Measurements from ENCODE around the gene BAZ1B. TPM values are rescaled to one million over a fixed set of nuclear protein-coding genes. Genes with fewer than 3 reads are reported as not detected.
"Not testable (repeated sequence)": the region's sequence is repeated elsewhere in the genome, so short reads cannot be mapped to it uniquely, and the experiment has no call there.

Gene BAZ1B
- total and polyA plus RNA-seq, 4 donors, result 8.6 to 31.3 (median 21.5) TPM

DNA sequence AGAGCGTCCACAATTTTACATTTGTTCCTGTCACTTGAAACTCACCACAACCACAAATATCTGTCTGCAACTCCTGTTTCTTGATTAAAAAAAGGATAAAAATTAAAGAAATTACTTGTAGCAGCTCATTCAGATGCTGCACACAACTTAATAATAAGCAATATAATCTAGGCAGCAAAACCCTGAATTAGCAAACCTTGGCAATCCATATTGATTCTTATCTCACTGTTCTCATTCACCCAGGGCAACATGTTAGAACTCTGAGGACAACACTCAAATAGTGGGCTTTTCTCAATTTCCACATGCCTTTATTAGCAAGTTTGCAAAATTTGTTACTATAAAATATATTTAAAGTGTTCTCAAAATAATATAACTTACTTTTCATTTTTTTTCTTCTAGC, 38.9 kb downstream of the BAZ1B start:
- H3K27me3 ChIP-seq (ENCODE audit: control insufficient read depth in 4 of 4, insufficient read depth in 4 of 4, low read length in 3 of 4), result no peaks in the 10 kb centered on the region
- 98% methylated on average over 1 of the region's 1 CpG for WGBS
- TF ChIP-seq, protein P1, sequence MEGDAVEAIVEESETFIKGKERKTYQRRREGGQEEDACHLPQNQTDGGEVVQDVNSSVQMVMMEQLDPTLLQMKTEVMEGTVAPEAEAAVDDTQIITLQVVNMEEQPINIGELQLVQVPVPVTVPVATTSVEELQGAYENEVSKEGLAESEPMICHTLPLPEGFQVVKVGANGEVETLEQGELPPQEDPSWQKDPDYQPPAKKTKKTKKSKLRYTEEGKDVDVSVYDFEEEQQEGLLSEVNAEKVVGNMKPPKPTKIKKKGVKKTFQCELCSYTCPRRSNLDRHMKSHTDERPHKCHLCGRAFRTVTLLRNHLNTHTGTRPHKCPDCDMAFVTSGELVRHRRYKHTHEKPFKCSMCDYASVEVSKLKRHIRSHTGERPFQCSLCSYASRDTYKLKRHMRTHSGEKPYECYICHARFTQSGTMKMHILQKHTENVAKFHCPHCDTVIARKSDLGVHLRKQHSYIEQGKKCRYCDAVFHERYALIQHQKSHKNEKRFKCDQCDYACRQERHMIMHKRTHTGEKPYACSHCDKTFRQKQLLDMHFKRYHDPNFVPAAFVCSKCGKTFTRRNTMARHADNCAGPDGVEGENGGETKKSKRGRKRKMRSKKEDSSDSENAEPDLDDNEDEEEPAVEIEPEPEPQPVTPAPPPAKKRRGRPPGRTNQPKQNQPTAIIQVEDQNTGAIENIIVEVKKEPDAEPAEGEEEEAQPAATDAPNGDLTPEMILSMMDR (IDR thresholded peaks at IDR 0.05; ENCODE audit: low read depth, low read length, missing input control), result no peak
- TF ChIP-seq NR2F2 (IDR thresholded peaks at IDR 0.05), result no peak
- TF ChIP-seq, protein P2, sequence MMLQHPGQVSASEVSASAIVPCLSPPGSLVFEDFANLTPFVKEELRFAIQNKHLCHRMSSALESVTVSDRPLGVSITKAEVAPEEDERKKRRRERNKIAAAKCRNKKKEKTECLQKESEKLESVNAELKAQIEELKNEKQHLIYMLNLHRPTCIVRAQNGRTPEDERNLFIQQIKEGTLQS (IDR thresholded peaks at IDR 0.05), result no peak
- no peak for TF ChIP-seq HNF4A (conservative IDR thresholded peaks at IDR 0.05)
- TF ChIP-seq FOXA2 (IDR thresholded peaks at IDR 0.05), result no peak
- TF ChIP-seq, protein P3, sequence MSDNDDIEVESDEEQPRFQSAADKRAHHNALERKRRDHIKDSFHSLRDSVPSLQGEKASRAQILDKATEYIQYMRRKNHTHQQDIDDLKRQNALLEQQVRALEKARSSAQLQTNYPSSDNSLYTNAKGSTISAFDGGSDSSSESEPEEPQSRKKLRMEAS (IDR thresholded peaks at IDR 0.05), result no peak
- DNase-seq (ENCODE audit: low spot score), result no peak
- H3K4me3 ChIP-seq (ENCODE audit: low read depth in 1 of 3, low read length in 3 of 3), result no peak overlapping the region
- no peak overlapping the region for H3K9ac ChIP-seq (ENCODE audit: low read depth in 1 of 2, low read length in 2 of 2)
- no peaks in the 10 kb centered on the region for H3K4me1 ChIP-seq (ENCODE audit: control insufficient read depth in 4 of 4, insufficient read depth in 4 of 4, low read length in 3 of 4)
- peaks cover 6 to 45% (median 27%) of the 10 kb centered on the region in 4 donors for H3K36me3 ChIP-seq (ENCODE audit: control insufficient read depth in 4 of 4, insufficient read depth in 3 of 4, low read depth in 1 of 4, low read length in 3 of 4)
- no peak overlapping the region for H3K27ac ChIP-seq (ENCODE audit: low read depth in 1 of 2, low read length in 2 of 2)
- H3K9me3 ChIP-seq (ENCODE audit: control insufficient read depth in 4 of 4, low read length in 3 of 4), result no peaks in the 10 kb centered on the region

DNA sequence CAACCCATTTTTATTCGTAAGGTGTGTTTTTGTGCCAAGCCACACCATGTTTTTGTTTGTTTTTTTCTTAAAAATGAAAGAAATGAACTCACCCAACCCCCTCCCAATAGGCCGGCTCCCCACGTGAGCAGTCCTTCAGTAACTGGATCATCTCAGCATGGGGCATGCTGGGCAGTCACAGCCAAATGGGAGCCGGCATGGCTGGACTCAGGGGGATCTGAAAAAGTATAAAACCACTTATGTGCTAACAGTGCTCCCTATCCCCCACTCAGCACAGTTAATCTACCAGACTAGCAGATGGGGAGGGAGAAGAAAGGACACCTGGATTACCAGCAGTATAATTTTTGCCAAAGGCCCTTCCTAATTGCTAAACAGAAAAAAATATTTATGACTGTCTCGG, 39.3 kb downstream of the BAZ1B start:
- H3K4me1 ChIP-seq (ENCODE audit: control insufficient read depth in 4 of 4, insufficient read depth in 4 of 4, low read length in 3 of 4), result no peaks in the 10 kb centered on the region
- H3K36me3 ChIP-seq (ENCODE audit: control insufficient read depth in 4 of 4, insufficient read depth in 3 of 4, low read depth in 1 of 4, low read length in 3 of 4), result peaks cover 10 to 45% (median 27%) of the 10 kb centered on the region in 4 donors
- no peaks in the 10 kb centered on the region for H3K9me3 ChIP-seq (ENCODE audit: control insufficient read depth in 4 of 4, low read length in 3 of 4)
- H3K4me3 ChIP-seq (ENCODE audit: low read depth in 1 of 3, low read length in 3 of 3), result no peak overlapping the region
- DNase-seq (ENCODE audit: low spot score), result no peak
- H3K9ac ChIP-seq (ENCODE audit: low read depth in 1 of 2, low read length in 2 of 2), result no peak overlapping the region
- no peak overlapping the region for H3K27ac ChIP-seq (ENCODE audit: low read depth in 1 of 2, low read length in 2 of 2)
- no peaks in the 10 kb centered on the region for H3K27me3 ChIP-seq (ENCODE audit: control insufficient read depth in 4 of 4, insufficient read depth in 4 of 4, low read length in 3 of 4)
- WGBS, result 90% methylated on average over 5 of the region's 5 CpGs
- TF ChIP-seq YY1 (IDR thresholded peaks at IDR 0.05) (no peak), TAF1 (conservative IDR thresholded peaks at IDR 0.05) (no peak), NR2F2 (IDR thresholded peaks at IDR 0.05) (no peak), FOXA2 (IDR thresholded peaks at IDR 0.05) (no peak), HNF4A (conservative IDR thresholded peaks at IDR 0.05) (no peak), FOXA1 (IDR thresholded peaks at IDR 0.05) (no peak), RXRA (IDR thresholded peaks at IDR 0.05) (no peak), HNF4G (IDR thresholded peaks at IDR 0.05) (no peak), SP1 (IDR thresholded peaks at IDR 0.05) (no peak), RAD21 (IDR thresholded peaks at IDR 0.05) (no peak), JUND (IDR thresholded peaks at IDR 0.05) (no peak), EGR1 (IDR thresholded peaks at IDR 0.05; ENCODE audit: low read depth in 2 of 2) (no peak), GABPA (IDR thresholded peaks at IDR 0.05 in 1 of 2, conservative IDR thresholded peaks at IDR 0.05 in 1 of 2) (no peak)
- TF ChIP-seq, protein P2 (IDR thresholded peaks at IDR 0.05), result no peak
- TF ChIP-seq, protein P4, sequence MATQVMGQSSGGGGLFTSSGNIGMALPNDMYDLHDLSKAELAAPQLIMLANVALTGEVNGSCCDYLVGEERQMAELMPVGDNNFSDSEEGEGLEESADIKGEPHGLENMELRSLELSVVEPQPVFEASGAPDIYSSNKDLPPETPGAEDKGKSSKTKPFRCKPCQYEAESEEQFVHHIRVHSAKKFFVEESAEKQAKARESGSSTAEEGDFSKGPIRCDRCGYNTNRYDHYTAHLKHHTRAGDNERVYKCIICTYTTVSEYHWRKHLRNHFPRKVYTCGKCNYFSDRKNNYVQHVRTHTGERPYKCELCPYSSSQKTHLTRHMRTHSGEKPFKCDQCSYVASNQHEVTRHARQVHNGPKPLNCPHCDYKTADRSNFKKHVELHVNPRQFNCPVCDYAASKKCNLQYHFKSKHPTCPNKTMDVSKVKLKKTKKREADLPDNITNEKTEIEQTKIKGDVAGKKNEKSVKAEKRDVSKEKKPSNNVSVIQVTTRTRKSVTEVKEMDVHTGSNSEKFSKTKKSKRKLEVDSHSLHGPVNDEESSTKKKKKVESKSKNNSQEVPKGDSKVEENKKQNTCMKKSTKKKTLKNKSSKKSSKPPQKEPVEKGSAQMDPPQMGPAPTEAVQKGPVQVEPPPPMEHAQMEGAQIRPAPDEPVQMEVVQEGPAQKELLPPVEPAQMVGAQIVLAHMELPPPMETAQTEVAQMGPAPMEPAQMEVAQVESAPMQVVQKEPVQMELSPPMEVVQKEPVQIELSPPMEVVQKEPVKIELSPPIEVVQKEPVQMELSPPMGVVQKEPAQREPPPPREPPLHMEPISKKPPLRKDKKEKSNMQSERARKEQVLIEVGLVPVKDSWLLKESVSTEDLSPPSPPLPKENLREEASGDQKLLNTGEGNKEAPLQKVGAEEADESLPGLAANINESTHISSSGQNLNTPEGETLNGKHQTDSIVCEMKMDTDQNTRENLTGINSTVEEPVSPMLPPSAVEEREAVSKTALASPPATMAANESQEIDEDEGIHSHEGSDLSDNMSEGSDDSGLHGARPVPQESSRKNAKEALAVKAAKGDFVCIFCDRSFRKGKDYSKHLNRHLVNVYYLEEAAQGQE (IDR thresholded peaks at IDR 0.05), result no peak
- TF ChIP-seq, protein P3 (IDR thresholded peaks at IDR 0.05), result no peak
- TF ChIP-seq, protein P5, sequence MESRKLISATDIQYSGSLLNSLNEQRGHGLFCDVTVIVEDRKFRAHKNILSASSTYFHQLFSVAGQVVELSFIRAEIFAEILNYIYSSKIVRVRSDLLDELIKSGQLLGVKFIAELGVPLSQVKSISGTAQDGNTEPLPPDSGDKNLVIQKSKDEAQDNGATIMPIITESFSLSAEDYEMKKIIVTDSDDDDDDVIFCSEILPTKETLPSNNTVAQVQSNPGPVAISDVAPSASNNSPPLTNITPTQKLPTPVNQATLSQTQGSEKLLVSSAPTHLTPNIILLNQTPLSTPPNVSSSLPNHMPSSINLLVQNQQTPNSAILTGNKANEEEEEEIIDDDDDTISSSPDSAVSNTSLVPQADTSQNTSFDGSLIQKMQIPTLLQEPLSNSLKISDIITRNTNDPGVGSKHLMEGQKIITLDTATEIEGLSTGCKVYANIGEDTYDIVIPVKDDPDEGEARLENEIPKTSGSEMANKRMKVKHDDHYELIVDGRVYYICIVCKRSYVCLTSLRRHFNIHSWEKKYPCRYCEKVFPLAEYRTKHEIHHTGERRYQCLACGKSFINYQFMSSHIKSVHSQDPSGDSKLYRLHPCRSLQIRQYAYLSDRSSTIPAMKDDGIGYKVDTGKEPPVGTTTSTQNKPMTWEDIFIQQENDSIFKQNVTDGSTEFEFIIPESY (IDR thresholded peaks at IDR 0.05), result no peak
- TF ChIP-seq, protein P1 (IDR thresholded peaks at IDR 0.05; ENCODE audit: low read depth, low read length, missing input control), result no peak

DNA sequence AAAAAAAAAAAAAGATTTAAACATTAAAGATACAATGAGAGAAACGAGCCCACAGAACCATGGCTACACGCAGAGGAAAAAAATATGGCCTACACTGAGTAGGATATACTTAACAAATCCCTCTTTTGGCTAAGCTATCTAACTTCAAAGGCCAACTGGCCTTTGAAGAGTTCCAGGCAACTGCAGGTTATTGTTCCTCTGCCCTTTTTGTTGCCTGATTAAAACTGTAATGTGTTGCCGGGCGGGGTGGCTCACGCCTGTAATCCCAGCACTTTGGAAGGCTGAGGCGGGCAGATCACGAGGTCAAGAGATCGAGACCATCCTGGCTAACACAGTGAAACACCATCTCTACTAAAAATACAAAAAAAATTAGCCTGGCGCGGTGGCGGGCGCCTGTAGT, 40.6 kb downstream of the BAZ1B start:
- peaks cover 8 to 45% (median 30%) of the 10 kb centered on the region in 4 donors for H3K36me3 ChIP-seq (ENCODE audit: control insufficient read depth in 4 of 4, insufficient read depth in 3 of 4, low read depth in 1 of 4, low read length in 3 of 4)
- H3K27ac ChIP-seq (ENCODE audit: low read depth in 1 of 2, low read length in 2 of 2); H3K27me3 ChIP-seq (ENCODE audit: control insufficient read depth in 4 of 4, insufficient read depth in 4 of 4, low read length in 3 of 4); H3K4me1 ChIP-seq (ENCODE audit: control insufficient read depth in 4 of 4, insufficient read depth in 4 of 4, low read length in 3 of 4); DNase-seq (ENCODE audit: low spot score); H3K9me3 ChIP-seq (ENCODE audit: control insufficient read depth in 4 of 4, low read length in 3 of 4); H3K9ac ChIP-seq (ENCODE audit: low read depth in 1 of 2, low read length in 2 of 2); H3K4me3 ChIP-seq (ENCODE audit: low read depth in 1 of 3, low read length in 3 of 3): not testable (repeated sequence)
- WGBS, result 97% methylated on average over 12 of the region's 12 CpGs

Measured in liver (tissue), 9 donors.